ENCODE data around the gene PID1.

- TF ChIP-seq POLR2A (IDR thresholded peaks at IDR 0.05), result no peak
- TF ChIP-seq, protein P1, sequence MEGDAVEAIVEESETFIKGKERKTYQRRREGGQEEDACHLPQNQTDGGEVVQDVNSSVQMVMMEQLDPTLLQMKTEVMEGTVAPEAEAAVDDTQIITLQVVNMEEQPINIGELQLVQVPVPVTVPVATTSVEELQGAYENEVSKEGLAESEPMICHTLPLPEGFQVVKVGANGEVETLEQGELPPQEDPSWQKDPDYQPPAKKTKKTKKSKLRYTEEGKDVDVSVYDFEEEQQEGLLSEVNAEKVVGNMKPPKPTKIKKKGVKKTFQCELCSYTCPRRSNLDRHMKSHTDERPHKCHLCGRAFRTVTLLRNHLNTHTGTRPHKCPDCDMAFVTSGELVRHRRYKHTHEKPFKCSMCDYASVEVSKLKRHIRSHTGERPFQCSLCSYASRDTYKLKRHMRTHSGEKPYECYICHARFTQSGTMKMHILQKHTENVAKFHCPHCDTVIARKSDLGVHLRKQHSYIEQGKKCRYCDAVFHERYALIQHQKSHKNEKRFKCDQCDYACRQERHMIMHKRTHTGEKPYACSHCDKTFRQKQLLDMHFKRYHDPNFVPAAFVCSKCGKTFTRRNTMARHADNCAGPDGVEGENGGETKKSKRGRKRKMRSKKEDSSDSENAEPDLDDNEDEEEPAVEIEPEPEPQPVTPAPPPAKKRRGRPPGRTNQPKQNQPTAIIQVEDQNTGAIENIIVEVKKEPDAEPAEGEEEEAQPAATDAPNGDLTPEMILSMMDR (IDR thresholded peaks at IDR 0.05), result no peak
These were observed 18.8 kb downstream of the PID1 start for GRCh38 chr2:229252280-229252679.
